GM18858 (cell line): ENCODE data around the gene LRRC4B.
"Not testable (repeated sequence)": the region's sequence is repeated elsewhere in the genome, so short reads cannot be mapped to it uniquely, and the experiment has no call there.

ENCODE experiments used
- ATAC-seq: cut with Tn5 transposase; IDR thresholded peaks from one replicate; pipeline ENCODE4 v1.9.1; 2021; ENCODE audit not compliant: unreplicated experiment

The LRRC4B gene

DNA sequence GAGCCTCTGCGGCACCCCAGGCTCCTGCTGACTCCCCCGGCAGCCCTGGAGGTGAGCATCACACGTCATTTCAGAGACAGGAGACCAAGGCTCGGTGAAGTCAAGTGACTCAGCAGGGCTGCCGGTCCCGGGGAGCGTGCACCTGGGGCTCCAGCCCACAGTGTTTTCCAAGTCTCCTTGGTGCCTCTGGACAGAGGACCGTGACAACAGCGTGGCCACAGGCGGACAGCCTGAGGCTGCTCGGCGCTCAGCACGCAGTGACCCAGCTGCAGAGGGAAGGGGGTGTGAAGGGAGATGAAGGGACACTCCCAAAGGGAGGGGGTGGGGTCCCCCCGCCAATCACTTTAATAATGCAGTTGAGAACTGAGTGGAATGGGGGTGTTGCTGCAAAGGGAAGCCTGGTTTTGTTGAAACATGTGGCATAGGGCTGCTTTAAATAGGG is 37.0 kb downstream of the LRRC4B start:
- no peak for ATAC-seq

DNA sequence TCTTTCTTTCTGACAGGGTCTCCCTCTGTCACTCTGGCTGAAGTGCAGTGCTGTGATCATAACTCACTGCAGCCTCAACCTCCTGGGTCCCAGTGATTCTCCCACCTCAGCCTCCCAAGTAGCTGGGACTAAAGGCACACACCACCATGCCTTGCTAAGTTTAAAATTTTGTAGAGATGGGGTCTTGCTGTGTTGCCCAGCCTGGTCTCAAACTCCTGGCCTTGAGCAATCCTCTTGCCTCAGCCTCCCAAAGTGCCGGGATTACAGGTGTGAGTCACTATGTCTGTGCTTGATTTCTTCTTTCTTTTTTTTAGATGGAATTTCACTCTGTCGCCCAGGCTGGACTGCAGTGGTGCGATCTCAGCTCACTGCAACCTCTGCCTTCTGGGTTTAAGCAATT is 40.2 kb downstream of the LRRC4B start:
- ATAC-seq, result not testable (repeated sequence)

GRCh38 chr19:50522881-50523280 is 45.4 kb downstream of the LRRC4B start:
- ATAC-seq, result no peak

DNA sequence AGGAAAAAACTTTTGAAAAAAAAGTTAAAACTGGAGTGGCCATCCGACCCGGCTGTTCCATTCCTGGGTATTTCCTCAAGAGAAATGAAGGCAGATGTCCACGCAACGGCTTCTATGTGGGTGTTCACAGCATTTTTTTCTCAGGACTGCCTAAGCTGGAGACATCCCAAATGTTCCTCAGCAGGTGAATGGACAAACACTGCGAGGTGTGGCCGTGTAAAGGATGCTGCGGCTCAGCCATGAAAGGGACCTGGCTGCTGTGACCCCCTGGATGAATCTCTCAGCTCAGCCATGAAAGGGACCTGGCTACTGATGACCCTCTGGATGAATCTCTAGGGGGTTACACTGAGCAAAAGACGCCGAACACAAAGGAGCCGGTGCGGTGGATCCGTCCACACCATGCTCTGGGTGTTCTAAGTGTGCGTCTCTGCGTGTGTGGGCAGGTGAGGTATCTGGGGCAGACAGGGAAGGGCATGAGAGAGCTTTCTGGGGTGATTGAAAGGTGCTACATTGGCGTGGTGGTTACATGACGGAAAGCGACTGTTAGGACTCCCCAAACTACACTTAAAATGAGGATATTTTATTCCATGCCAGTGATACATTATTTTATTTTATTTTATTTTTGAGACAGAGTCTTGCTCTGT is 47.3 kb downstream of the LRRC4B start:
- ATAC-seq, result no peak

DNA sequence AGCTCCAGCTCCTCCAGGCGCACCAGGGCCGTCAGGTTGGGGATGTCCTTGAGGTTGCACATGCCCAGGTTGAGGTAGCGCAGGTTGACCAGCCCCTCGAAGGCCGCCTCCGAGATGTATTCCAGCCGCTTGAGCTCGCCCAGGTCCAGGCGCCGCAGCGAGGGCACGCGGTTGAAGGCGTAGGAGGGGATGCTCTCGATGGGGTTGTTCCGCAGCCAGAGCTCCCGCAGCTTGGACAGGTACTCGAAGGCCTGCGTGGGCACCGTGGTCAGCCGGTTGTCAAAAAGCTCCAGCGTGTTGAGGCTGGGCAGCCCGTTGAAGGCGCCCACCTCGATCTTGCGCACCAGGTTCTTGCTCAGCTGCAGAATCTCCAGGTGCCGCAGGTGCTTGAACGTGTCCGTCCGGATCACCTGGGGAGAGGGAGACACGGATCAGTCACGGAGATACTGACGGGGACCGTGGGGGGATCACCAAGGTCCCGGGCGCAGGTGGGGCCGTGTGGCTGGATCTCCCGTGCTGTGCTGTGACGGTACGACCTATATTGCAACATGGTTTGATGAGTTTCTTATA is 49.1 kb downstream of the LRRC4B start:
- ATAC-seq, result no peak

- no peak for ATAC-seq
These were observed 49.9 kb downstream of the LRRC4B start for GRCh38 chr19:50518091-50519005.

DNA sequence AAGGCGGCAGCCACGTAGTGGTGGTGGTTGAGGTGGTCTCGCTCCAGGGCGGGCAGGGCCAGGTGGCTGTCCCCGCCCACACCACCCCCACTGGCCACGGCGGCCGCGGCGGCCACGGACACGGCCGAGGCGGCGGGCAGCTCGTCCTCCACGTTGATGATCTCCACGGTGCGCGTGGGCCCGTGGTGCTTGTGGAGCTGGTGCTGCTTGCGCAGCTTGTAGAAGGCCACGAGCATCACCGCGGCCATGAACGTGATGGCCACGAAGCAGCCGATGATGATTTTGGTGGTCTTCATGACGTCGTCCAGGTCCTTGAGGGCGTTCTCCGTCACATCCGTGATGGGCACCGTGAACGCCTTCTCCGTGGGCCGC is 50.5 kb downstream of the LRRC4B start:
- ATAC-seq, result no peak

- no peak for ATAC-seq
These were observed 51.1 kb downstream of the LRRC4B start for GRCh38 chr19:50516964-50517703.

DNA sequence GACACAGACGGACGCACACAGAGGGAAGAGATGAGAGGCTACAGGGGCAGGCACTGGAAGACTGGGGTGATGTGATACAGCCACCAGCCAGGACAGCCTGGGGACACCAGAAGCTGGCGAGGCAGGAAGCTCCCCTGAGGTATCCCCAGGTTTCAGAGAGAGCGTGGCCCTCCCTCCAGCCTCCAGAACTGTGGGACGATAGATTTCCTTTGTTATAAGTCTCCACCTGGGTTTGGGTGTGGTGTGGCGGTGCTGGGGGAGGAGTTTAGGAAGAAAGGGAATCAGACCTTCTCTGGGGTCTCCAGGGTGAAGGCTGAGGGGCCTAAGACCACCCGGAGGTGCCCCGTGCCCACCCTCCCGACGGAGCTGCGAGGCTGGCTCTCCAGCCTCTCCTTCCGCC is 51.8 kb downstream of the LRRC4B start:
- ATAC-seq, result no peak

- no peak for ATAC-seq
These were observed 53.1 kb downstream of the LRRC4B start for GRCh38 chr19:50515168-50515561.

GRCh38 chr19:50514346-50515167 is 53.7 kb downstream of the LRRC4B start:
- no peak for ATAC-seq

GRCh38 chr19:50513746-50514345 is 54.4 kb downstream of the LRRC4B start, which contains the start of gene ASPDH:
Gene ASPDH (minus strand): TSS chr19:50513913. CDS start chr19:50513823, 90 bp downstream.
- no peak for ATAC-seq

DNA sequence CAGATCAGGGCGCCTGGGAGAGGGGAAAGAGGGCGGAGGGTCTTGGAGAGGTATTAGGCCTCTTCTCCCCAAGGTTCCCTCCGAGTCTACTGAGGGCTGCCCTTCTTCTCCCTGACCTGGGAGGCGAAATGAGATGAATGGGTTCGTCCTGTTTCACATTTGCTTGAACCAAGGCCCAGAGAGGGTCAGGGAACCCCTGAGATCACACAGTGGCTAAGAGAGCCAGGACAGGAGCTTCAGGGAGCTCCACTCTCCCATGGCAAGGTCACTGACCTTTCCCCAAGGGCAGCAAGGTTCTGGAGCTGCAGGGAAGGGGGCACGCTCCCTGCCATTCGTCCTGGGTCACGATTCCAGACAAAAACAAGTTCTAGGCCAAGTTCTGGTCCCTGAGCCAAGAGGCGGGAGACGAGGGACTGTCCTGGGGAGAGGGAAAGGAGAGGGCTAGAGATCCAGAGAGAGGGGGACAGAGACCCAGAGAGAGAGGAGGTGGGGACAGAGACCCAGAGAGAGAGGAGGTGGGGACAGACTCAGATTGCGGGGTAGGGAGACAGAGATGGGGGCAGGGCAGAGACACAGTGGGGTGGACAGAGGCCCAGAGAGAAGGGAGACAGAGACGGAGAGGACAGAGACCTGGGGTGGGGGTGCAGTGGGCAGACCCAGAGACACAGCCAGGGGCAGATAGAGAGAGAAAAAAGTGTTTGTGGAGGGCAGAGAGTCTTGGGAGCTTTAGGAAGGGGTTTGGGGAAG is 55.1 kb downstream of the LRRC4B start:
- no peak for ATAC-seq

DNA sequence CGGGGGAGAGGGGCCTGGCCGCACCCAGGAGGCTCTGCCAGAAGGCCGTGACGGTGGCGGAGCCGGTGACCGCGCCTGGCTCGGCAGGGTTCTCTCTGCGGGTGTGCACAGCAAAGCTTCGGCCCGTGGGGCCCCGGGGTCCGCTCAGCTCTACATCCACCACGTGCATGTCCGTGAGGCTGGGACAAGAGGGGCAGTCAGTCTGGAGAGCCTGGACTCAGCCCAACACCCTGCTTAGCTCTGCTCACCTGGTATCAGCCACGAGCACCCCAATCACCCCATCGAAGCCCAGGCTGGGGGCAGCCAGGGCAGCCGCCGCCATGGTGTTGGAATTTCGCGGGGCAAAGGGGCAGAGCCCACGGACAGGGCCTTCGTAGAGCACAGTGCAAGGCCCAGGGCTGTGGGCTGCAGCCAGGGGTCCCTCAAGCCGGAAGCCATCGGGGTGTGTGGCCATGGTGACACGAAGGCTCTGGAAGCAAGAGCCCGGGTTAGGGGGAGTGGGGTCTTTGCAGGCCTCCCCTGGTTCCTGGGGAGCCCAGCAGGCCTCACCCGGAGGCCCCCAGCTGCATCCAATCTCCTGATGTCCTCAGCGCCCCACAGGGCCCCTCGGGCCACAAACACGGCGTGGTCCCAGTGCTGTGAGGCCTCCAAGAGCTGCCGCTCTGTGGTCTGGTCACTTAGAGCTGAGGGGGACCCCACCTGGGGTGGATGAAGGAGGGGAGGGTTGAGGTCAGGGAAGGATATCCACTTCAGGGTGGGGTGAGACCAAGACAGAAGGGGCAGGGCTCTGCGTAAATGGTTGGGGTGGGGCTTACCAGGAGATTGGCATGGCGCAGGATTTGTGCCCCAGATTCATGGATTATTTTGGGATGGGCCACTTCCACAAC is 55.9 kb downstream of the LRRC4B start:
- ATAC-seq, result no peak

- ATAC-seq, result peak; percentile 73
These were observed 57.0 kb downstream of the LRRC4B start, which contains the start of gene JOSD2 for GRCh38 chr19:50511069-50511822. Gene JOSD2 (minus strand): TSS chr19:50511191. CDS start chr19:50510431, 760 bp downstream.

DNA sequence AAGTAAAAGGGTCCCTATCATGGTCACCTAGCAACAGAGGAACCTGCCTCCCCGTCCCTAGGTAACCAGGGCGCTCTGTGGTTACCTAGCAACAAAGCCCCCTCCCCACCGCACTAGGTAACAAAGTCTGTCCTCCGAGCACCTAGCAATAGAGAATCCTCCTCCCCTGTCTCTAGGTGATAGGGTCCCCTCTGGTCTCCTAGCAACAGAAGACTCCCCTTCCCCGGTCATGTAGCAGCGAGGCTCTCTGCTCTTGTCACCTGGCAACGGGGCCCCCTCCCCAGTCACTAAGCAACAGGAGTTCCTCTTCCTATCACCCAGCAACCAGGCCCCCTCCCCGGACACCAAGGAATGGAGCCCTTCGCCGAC is 57.6 kb downstream of the LRRC4B start:
- no peak for ATAC-seq

DNA sequence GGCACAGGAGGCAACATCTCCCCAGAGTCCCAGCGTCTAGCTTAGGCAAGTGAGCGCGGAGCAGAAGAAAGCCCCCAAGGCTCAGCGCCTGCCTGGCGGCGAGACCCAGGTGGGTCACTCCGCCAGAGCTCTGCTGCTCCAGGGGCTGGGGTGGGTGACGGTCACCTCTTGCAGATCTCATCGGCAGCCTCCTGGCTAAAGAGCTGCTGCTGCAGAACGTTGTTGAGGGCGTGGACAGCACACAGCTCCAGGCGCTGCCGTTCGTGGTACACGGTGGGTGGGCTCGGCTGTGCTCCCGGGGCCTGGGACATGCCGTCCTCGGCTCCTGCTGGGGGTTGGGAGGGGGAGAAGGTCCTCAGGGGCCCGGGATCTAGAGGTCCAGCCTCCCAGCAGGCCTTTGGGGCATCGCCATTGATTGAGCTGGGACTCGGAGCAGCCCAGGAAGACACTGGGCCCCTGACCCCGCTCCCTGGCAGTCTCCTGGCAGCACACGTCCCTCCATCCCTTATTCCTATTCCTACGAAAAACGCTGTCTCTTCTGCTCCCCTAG is 58.0 kb downstream of the LRRC4B start:
- ATAC-seq, result no peak
